HEK293T (cell line): ENCODE data around the gene INTS7.

Experiments
- FOXM1 ChIP-seq: fragments of 450-650 bp; IDR thresholded peaks from 2 replicates; pipeline ENCODE4 v1.6.1; 2017; ENCODE audit warnings: mild to moderate bottlenecking, borderline replicate concordance
- PKNOX1 ChIP-seq: fragments of 450-650 bp; IDR thresholded peaks from 2 replicates; pipeline ENCODE4 v1.6.1; 2016
- SP1 ChIP-seq: fragments of 450-650 bp; IDR thresholded peaks from 2 replicates; pipeline ENCODE4 v1.6.1; 2017
- SUZ12 ChIP-seq: fragments of 450-650 bp; IDR thresholded peaks from 2 replicates; pipeline ENCODE4 v1.6.1; 2016; ENCODE audit warnings: mild to moderate bottlenecking
- TARDBP ChIP-seq: fragments of 450-650 bp; IDR thresholded peaks from 2 replicates; pipeline ENCODE4 v1.6.1; 2016
- ZNF384 ChIP-seq: fragments of 450-650 bp; IDR thresholded peaks from 2 replicates; pipeline ENCODE4 v1.6.1; 2016

GRCh38 chr1:211933946-211934714, 101.2 kb downstream of the INTS7 start:
- TF ChIP-seq FOXM1 (no peak), SUZ12 (no peak), PKNOX1 (no peak), TARDBP (no peak), SP1 (no peak), ZNF384 (no peak)
